ENCODE results near the gene CELA2A.
"Not testable (repeated sequence)": the region's sequence is repeated elsewhere in the genome, so short reads cannot be mapped to it uniquely, and the experiment has no call there.

Gene CELA2A

DNA sequence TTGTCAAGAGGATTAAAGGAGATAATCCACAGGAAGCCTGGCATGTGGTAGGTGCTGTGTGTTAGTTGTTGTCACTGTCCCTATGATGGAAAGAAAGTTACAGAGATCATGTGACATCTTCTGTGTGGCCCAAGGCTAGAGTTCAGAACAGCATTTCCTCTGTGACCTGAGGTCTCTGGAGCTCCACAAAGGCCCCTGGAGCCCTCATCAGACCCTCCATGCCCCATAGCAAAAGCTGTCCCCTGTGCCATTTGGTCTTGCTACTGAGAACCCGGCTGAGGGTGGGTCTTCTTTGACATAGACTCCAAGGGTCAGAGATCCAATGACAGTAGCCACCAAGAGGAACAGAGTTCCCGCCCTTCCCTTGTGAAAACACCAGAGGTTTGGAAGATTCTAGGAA, 27.4 kb downstream of the CELA2A start:
- Histone ChIP-seq H3K4me3 (IDR thresholded peaks at IDR 0.05; ENCODE audit: insufficient read depth, low read depth, low read length) (no peak overlapping the region), H3K27me3 (ENCODE audit: insufficient read depth, low read depth) (no peaks in the 10 kb centered on the region), H3K79me2 (ENCODE audit: insufficient read depth, low read depth) (no peaks in the 10 kb centered on the region), H2AFZ (ENCODE audit: low read depth) (no peak overlapping the region), H3K4me2 (no peak overlapping the region), H4K20me1 (ENCODE audit: insufficient read depth) (no peaks in the 10 kb centered on the region), H3K9ac (no peak overlapping the region), H3K36me3 (ENCODE audit: insufficient read depth) (no peaks in the 10 kb centered on the region), H3K4me1 (ENCODE audit: low read depth, poor library complexity, severe bottlenecking) (no peaks in the 10 kb centered on the region), H3K27ac (no peak overlapping the region)
- TF ChIP-seq, protein P1, sequence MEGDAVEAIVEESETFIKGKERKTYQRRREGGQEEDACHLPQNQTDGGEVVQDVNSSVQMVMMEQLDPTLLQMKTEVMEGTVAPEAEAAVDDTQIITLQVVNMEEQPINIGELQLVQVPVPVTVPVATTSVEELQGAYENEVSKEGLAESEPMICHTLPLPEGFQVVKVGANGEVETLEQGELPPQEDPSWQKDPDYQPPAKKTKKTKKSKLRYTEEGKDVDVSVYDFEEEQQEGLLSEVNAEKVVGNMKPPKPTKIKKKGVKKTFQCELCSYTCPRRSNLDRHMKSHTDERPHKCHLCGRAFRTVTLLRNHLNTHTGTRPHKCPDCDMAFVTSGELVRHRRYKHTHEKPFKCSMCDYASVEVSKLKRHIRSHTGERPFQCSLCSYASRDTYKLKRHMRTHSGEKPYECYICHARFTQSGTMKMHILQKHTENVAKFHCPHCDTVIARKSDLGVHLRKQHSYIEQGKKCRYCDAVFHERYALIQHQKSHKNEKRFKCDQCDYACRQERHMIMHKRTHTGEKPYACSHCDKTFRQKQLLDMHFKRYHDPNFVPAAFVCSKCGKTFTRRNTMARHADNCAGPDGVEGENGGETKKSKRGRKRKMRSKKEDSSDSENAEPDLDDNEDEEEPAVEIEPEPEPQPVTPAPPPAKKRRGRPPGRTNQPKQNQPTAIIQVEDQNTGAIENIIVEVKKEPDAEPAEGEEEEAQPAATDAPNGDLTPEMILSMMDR (conservative IDR thresholded peaks at IDR 0.05; ENCODE audit: low read depth, low read length) = no peak

DNA sequence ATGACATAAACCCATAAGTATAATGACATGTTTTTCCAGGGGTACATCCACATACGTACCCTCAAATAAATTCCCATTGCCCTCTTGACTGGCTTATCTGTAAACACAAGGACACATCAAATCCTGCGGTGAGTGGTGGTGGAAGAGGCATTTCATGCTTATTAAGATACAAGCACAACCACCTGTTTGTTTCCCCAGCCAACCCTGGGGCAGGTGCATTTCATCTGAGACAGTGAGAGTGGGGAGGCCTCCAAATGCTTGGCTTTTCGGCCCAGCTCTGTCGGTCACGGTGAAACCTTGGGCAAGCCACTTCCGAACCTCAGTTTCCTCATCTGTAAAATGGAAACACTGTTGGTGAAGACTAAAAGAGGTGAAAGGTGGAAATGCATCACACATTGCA, 27.9 kb downstream of the CELA2A start:
- H3K36me3 ChIP-seq (ENCODE audit: insufficient read depth); H3K4me3 ChIP-seq (IDR thresholded peaks at IDR 0.05; ENCODE audit: insufficient read depth, low read depth, low read length); H3K4me1 ChIP-seq (ENCODE audit: low read depth, poor library complexity, severe bottlenecking); H2AFZ ChIP-seq (ENCODE audit: low read depth); H3K79me2 ChIP-seq (ENCODE audit: insufficient read depth, low read depth); H3K27ac ChIP-seq; H3K4me2 ChIP-seq; H4K20me1 ChIP-seq (ENCODE audit: insufficient read depth); H3K9ac ChIP-seq; H3K27me3 ChIP-seq (ENCODE audit: insufficient read depth, low read depth): not testable (repeated sequence)

DNA sequence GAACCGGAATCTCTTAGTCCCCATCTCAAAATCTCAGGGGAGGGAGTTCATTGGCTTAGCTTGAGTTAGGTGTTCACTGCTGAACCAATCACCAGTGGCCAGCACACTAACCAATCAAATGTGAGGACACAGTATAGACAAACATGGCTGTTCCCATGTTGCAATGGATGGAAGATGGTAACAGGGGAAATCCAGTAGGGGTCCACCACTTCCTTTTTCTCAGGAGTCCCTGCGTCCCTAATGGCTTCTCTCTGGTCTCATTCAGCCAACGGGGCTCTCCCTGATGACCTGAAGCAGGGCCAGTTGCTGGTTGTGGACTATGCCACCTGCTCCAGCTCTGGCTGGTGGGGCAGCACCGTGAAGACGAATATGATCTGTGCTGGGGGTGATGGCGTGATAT, 29.1 kb downstream of the CELA2A start:
- no peaks in the 10 kb centered on the region for H4K20me1 ChIP-seq (ENCODE audit: insufficient read depth)
- TF ChIP-seq, protein P1 (conservative IDR thresholded peaks at IDR 0.05; ENCODE audit: low read depth, low read length) = no peak
- H3K27me3 ChIP-seq (ENCODE audit: insufficient read depth, low read depth) = no peaks in the 10 kb centered on the region
- no peaks in the 10 kb centered on the region for H3K36me3 ChIP-seq (ENCODE audit: insufficient read depth)
- no peaks in the 10 kb centered on the region for H3K79me2 ChIP-seq (ENCODE audit: insufficient read depth, low read depth)
- no peak overlapping the region for H2AFZ ChIP-seq (ENCODE audit: low read depth)
- H3K27ac ChIP-seq = no peak overlapping the region
- no peak overlapping the region for H3K4me2 ChIP-seq
- no peak overlapping the region for H3K4me3 ChIP-seq (IDR thresholded peaks at IDR 0.05; ENCODE audit: insufficient read depth, low read depth, low read length)
- H3K9ac ChIP-seq = no peak overlapping the region
- H3K4me1 ChIP-seq (ENCODE audit: low read depth, poor library complexity, severe bottlenecking) = no peaks in the 10 kb centered on the region

DNA sequence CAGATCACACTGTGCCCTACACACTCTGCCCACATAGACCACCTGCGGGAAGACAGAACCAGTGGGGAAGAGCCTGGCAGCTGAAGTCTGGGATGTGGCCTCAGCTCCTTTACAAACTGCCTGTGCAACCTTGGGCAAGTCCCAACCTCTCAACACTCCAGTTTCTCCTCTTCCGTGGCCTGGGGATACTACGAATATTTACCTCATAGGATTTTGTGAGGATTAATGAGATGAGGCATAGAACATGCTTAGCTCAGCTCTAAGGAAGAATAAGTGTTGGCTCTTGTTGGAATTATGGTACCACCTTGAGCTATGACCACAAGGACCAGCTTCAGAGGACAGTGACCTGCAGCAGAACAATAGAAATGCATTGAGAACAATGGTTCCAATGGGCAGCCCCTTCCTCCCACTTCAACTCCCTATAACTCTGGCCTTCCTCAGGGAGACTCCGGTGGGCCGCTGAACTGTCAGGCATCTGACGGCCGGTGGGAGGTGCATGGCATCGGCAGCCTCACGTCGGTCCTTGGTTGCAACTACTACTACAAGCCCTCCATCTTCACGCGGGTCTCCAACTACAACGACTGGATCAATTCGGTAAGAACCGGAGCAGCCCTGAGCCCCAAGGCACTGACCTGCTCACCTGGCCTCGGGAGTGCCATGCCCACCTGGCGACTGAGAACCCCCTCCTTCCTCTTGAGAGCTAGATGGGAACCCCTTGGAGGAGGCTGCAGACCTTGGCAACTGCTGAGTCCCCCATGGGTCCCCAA, 30.5 kb downstream of the CELA2A start:
- not testable (repeated sequence) for H3K36me3 ChIP-seq (ENCODE audit: insufficient read depth); H3K27me3 ChIP-seq (ENCODE audit: insufficient read depth, low read depth); H3K27ac ChIP-seq; H3K79me2 ChIP-seq (ENCODE audit: insufficient read depth, low read depth); H3K9ac ChIP-seq; H3K4me1 ChIP-seq (ENCODE audit: low read depth, poor library complexity, severe bottlenecking); H3K4me2 ChIP-seq; H4K20me1 ChIP-seq (ENCODE audit: insufficient read depth); H2AFZ ChIP-seq (ENCODE audit: low read depth); H3K4me3 ChIP-seq (IDR thresholded peaks at IDR 0.05; ENCODE audit: insufficient read depth, low read depth, low read length)

DNA sequence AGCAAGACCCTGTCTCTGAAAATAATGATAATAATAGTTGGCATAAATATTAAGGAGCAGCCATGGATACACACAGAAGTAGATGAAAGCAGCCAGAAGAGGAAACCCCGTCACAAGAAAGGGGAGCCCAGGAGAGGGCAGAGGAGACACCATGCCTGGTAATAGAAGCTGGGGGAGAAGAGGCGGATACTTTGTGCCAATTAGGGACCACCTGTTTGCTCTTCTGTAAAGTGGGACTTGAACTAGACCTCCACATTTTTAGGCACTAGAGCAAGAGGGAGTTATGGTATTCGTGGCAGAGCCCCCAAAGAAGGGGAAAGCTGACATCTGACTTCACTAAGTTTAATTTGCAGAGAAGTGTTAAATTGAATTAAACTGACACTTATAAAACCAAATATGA, 31.8 kb downstream of the CELA2A start:
- no peak overlapping the region for H3K4me3 ChIP-seq (IDR thresholded peaks at IDR 0.05; ENCODE audit: insufficient read depth, low read depth, low read length)
- no peak overlapping the region for H3K9ac ChIP-seq
- no peak overlapping the region for H2AFZ ChIP-seq (ENCODE audit: low read depth)
- no peaks in the 10 kb centered on the region for H3K4me1 ChIP-seq (ENCODE audit: low read depth, poor library complexity, severe bottlenecking)
- H3K79me2 ChIP-seq (ENCODE audit: insufficient read depth, low read depth) = no peaks in the 10 kb centered on the region
- TF ChIP-seq, protein P1 (conservative IDR thresholded peaks at IDR 0.05; ENCODE audit: low read depth, low read length) = no peak
- H3K36me3 ChIP-seq (ENCODE audit: insufficient read depth) = no peaks in the 10 kb centered on the region
- H3K27me3 ChIP-seq (ENCODE audit: insufficient read depth, low read depth) = no peaks in the 10 kb centered on the region
- no peak overlapping the region for H3K4me2 ChIP-seq
- H4K20me1 ChIP-seq (ENCODE audit: insufficient read depth) = no peaks in the 10 kb centered on the region
- H3K27ac ChIP-seq = no peak overlapping the region
